T47D (cell line): ENCODE data around the gene SDK1.
A peak's percentile ranks its signal among the peaks of the same experiment; 100 is the strongest.
"Not testable (repeated sequence)": the region's sequence is repeated elsewhere in the genome, so short reads cannot be mapped to it uniquely, and the experiment has no call there.

Source experiments
- DNase-seq, 2 experiments: peaks; one replicate each; pipeline versions ENCODE4 v3.0.0 to v3.0.0-alpha.2; 2011 to 2012; ENCODE audit warnings: low read depth in 1 of 2, low spot score in 1 of 2
- JUND ChIP-seq: IDR thresholded peaks from 2 replicates; pipeline ENCODE4 v1.6.1; 2012; ENCODE audit warnings: low read depth
- in situ Hi-C: cut with HindIII; loops from 2 replicates; pipeline ENCODE4 v1.10.0; 2016; ENCODE audit warnings: low sequenced_read_pairs, low pct_unique_long_range_greater_than_20kb

The SDK1 gene

GRCh38 chr7:3916146-3916545, 615.1 kb downstream of the SDK1 start:
- DNase-seq: no peak
- no peak for TF ChIP-seq JUND
- in situ Hi-C loops: no loop called here

- in situ Hi-C loops: no loop called here
- DNase-seq: no peak
- no peak for TF ChIP-seq JUND
Measured at GRCh38 chr7:3917436-3917835, 616.4 kb downstream of the SDK1 start.

GRCh38 chr7:3918576-3918975, 617.5 kb downstream of the SDK1 start:
- in situ Hi-C loops: no loop called here
- no peak for TF ChIP-seq JUND
- no peak for DNase-seq

GRCh38 chr7:3922175-3922635, 621.2 kb downstream of the SDK1 start:
- in situ Hi-C loops: no loop called here

GRCh38 chr7:3923307-3923918, 622.4 kb downstream of the SDK1 start:
- in situ Hi-C loops: no loop called here
- TF ChIP-seq JUND: no peak
- DNase-seq: no peak

More at GRCh38 chr7:3922175-3922635, 621.2 kb downstream of the SDK1 start:
- peak; percentile 34 to 88 for DNase-seq
- TF ChIP-seq JUND: no peak

GRCh38 chr7:3924277-3924676, 623.2 kb downstream of the SDK1 start:
- in situ Hi-C loops: no loop called here
- no peak for TF ChIP-seq JUND
- DNase-seq: no peak

- in situ Hi-C loops: no loop called here
- no peak for TF ChIP-seq JUND
- no peak for DNase-seq
Measured at GRCh38 chr7:3927446-3928110, 626.5 kb downstream of the SDK1 start.

- in situ Hi-C loops: no loop called here
- no peak for TF ChIP-seq JUND
- no peak for DNase-seq
Measured at GRCh38 chr7:3928727-3929515, 627.9 kb downstream of the SDK1 start.

- in situ Hi-C loops: no loop called here
Measured at GRCh38 chr7:3931843-3932242, 630.8 kb downstream of the SDK1 start.

GRCh38 chr7:3937146-3937545, 636.1 kb downstream of the SDK1 start:
- TF ChIP-seq JUND: no peak
- in situ Hi-C loops: no loop called here
- DNase-seq: no peak

More at GRCh38 chr7:3931843-3932242, 630.8 kb downstream of the SDK1 start:
- no peak for TF ChIP-seq JUND
- DNase-seq: no peak

- DNase-seq: no peak
- no peak for TF ChIP-seq JUND
- in situ Hi-C loops: no loop called here
Measured at GRCh38 chr7:3937605-3938004, 636.6 kb downstream of the SDK1 start.

GRCh38 chr7:3941706-3942105, 640.7 kb downstream of the SDK1 start:
- not testable (repeated sequence) for DNase-seq

GRCh38 chr7:3942276-3942675, 641.2 kb downstream of the SDK1 start:
- in situ Hi-C loops: no loop called here
- no peak for DNase-seq
- TF ChIP-seq JUND: no peak

More at GRCh38 chr7:3941706-3942105, 640.7 kb downstream of the SDK1 start:
- in situ Hi-C loops: not testable (repeated sequence)
